Activated gamma-delta T cell (primary cell): ENCODE results near the gene EPHB6.

ENCODE experiments used
- DNase-seq: peaks from one replicate; lab custom pipeline; 2025; lab: John Stamatoyannopoulos, UW
- total RNA-seq, 2 donors: gene quantifications; one replicate each; lab custom pipeline; 2026; lab: John Stamatoyannopoulos, UW

The EPHB6 gene, protein sequence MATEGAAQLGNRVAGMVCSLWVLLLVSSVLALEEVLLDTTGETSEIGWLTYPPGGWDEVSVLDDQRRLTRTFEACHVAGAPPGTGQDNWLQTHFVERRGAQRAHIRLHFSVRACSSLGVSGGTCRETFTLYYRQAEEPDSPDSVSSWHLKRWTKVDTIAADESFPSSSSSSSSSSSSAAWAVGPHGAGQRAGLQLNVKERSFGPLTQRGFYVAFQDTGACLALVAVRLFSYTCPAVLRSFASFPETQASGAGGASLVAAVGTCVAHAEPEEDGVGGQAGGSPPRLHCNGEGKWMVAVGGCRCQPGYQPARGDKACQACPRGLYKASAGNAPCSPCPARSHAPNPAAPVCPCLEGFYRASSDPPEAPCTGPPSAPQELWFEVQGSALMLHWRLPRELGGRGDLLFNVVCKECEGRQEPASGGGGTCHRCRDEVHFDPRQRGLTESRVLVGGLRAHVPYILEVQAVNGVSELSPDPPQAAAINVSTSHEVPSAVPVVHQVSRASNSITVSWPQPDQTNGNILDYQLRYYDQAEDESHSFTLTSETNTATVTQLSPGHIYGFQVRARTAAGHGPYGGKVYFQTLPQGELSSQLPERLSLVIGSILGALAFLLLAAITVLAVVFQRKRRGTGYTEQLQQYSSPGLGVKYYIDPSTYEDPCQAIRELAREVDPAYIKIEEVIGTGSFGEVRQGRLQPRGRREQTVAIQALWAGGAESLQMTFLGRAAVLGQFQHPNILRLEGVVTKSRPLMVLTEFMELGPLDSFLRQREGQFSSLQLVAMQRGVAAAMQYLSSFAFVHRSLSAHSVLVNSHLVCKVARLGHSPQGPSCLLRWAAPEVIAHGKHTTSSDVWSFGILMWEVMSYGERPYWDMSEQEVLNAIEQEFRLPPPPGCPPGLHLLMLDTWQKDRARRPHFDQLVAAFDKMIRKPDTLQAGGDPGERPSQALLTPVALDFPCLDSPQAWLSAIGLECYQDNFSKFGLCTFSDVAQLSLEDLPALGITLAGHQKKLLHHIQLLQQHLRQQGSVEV
- 26.0 to 29.6 reads per million in 2 donors for total RNA-seq

DNA sequence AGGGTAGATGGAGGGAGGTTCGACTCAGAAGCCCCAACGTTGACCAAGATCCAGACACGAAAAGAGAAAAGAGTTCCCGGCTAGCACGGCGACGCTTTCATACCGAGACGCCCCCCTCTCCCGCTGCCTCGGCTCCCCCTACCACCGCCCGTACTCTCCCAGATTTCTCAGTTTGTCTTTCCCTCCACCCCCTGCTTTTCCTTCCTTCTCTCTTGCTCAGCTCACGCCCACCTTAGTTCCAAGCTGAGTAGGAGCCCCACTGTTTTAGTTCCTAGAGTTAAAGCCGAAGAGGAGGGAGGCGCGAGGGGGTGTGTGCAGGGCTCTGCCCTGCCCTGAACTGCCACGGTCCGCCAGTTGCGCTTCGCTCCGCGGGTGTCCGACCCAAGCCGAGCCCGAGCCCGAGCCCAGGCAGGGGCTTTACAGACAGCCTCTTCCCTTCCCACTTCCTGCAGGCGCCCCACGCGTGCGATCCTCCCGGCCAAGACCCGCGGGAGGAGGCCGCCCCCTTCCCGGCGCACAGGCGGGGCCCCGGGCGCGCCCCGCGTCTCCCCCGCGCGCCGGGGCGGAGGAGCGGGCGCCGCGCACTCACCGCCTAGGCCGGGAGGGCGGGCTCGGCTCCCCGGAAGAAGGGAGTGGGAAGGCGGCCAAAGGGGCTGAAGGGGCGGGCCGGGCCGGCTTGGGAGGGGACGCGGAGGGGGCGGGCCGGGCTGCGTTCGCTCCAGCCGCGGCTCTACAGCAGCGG, at the start of gene EPHB6:
EPHB6 (plus strand) TSS at position 705 of the 742 bp plus-strand sequence. CDS start 8,152 bp downstream, outside the sequence.
- DNase-seq, result peak; percentile 32

DNA sequence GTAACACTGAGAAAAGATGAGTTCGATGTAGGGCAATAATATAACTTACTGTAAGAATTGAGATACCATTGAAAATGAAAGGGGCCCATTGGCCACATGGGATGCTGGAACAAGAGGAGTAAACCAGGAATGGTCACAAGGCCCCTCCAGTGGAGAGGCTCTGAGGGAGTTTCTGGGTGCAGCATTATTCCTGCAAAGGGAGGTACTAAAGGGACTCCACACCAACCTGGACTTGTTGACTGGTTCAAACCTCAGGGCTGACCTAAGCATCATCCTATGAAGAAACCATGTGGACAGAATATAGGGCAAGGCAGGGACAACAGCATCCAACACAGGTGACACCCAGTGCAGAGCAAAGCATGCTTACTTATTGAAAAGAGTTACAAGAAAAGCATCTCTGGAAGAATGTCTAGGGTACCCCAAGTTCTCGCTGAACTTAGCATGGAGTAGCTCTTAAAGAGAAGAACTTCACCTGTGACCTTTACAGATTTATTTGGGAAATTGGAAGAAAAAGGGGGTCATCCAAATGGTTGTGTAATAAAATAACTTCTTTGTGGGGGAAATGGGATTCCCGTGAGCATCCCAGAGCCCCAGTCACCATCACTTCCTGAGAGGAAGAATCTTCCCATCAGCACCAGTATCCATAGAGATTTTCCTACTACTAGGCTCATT, 49.4 kb upstream of the EPHB6 start:
- no peak for DNase-seq

DNA sequence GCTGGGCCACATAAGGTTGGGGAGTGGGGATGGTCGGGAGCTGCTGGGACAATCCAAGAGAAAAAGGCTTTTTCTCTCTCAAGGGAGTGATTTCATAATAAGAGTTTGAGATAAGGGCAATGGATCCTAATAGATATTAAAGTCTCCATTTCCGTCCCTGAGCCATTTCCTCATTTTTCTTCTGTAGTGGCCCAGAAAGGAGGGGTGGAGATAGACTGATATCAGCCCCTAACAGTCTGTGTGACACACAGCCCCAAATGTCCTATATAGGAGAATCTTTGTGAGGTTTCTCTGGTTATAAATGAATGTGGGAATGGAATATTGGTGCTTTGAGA, 48.9 kb upstream of the EPHB6 start:
- DNase-seq, result no peak

DNA sequence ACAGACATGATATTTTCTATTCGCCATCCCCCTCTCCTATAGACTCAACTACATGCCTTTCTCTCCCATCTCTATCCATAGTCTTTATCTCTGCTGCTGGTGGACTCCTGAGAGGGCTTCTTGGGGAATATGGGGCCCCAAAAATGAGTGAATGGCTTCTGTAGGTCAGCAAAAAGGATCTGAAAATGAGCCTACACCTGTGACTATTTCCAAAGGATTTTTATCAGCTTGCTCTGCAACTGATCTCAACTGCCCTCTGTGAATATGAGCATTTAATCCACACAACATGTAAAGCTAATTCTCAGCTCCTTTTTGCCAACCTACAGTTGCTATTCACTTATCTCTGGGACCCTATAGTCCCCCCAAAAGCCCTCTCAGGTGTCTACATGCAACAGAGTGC, 47.9 kb upstream of the EPHB6 start:
- no peak for DNase-seq

DNA sequence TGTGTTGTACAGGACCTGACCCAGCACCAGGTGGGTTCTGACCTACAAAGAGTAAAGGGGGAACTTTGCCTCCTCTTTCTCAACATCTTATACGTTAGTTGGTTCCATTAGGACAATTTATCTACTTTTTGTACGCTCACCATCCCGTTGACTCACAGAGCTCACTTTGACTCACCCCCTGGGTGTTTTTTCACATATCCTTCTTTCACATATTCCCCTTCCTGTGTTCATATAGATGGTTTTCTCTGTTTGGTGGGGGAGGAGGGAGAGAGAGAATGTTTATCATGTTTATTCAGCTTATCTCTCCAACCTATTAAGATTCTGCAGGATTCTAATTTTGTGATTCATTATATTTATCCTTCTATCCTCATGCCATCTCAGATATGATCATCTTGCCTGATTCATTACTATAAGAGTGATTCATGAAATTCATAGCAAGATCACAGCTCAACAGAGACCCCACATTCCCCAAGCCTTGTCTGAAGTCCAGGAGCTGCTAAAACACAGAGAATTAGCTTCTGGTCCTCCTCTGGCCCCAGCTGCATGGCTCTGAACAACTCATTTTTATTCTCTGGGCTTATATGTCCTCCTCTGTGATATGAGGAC, 46.9 kb upstream of the EPHB6 start:
- no peak for DNase-seq

DNA sequence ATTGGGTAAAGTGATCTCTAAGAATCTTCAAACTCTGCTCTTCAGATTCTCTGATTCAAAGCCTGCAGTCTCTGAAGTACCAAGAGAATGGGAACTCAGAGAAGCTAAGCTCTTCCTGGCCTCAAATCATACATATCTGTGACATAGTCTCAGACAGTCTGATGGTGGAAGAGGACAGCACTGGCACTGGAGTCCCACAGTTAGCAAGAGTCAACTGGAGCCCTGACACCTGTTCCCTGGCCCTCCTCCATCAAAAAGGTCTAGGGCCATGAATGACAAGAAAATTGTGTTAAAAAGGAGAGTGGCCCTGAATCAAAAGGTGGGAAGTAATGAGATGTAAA, 46.4 kb upstream of the EPHB6 start:
- no peak for DNase-seq

DNA sequence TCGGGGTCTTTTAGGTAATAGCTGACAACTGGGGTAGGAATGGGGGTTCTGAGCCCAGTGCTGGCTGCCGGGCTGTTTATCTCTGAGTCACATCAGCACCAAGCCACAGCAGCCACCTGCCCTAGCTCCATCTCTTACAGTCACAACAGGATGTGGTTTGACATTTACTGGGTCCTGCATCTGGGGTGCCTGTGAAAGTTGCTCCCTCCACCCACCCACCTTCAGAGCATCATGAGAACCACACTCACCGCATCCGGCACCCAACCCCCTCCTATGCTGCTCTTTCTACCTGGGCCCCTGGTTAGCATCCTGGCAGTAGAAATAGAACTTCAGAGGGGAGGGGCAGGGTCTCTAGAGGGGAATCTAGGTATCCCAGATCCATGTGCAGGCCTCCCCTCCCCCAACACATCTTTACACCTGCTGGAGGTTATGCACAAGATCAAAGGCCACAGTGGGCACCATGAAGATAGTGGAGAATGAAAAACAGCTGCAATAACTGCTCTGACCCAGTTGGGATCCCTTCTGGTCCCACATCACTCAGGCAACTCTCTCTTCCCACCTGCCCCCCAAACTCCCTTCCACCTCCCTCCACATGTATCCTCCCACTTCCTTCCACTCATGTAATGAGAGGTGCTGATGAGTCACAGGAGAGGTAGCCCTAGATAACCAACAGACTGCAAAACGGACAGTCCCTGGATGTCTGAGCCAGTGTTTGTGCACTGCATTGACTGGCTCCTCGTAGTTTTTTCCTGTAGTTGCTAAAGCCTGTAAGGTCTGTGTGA, 45.9 kb upstream of the EPHB6 start:
- DNase-seq, result peak; percentile 17

DNA sequence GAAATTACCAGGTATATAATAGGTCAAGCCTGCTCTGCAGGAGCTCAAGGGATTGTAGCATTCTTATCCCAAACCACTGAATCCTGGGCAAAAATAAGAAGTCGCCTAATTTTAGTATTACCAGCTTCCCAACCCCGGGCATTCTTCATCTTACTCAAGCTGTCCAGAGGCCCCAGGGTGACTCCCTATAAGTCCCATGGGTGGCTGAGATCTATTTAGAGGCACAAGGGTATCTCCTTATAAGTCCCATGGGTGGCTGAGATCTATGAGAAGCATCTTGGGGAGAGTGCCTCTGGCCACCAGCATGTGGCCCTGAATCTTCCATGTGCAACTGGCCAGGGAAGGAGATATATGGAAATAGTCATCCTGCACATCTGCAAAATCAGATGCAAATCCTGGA, 45.2 kb upstream of the EPHB6 start:
- DNase-seq, result no peak

DNA sequence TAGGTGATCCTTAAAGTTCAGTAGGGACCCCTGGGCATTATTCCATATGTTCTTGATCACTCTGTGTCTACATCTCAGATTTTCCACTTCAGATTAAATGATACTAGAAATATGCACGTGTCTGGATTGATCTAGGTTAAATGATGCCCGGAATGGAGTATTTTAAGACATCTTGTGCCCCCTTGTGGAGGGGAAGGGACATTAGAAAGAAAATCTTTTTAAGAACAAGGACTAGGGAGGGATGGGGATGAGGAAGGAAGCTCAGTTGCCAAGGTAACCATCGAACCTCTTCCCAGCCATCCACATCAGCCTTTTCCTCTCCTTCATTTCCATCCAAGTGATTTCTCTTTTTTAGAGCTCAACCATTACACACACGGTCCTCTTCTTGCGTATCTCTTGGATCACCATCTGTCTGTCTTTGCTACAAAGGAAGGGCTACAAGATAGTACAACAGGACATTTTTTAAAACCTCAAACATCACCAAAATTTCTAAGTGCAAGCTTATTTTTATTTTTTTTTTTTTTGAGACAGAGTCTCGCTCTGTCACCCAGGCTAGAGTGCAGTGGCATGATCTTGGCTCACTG, 43.6 kb upstream of the EPHB6 start:
- no peak for DNase-seq

DNA sequence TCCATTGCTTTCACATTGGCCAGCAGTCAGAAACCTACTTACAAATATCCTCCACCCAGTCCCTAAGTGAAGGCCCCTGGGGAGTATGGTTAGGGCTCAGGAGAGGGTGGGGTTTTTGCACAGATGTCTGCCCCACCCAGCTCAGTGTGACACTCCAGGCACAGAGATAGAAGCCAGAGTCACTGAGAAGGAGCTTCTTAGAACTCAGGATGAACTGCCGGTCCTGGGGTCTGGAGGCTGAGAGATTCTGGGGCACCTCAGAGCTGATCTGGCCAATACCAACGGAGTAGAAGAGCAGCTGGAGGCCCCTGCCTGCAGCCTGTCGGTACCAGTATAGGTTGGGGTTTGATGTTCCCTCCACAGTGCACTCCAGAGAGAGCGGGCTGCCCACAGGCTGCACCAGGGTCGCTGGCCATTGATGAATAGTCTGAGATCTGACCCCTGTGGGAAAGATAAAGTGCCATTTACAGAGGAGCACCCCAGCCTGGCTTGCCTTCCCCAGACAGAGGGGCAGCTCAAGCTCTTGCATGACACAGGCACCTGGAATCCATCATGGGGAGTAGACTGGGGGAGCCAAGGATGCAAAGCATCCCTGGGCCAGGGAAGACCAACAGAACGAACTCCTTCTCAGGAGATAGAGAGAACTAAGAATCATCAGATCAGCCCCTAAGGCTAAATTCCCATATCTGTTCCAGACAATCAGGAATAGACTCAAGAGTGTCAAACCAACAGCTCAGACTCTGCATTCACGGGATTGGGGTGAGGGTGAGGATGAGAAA, 42.2 kb upstream of the EPHB6 start:
- DNase-seq, result no peak

DNA sequence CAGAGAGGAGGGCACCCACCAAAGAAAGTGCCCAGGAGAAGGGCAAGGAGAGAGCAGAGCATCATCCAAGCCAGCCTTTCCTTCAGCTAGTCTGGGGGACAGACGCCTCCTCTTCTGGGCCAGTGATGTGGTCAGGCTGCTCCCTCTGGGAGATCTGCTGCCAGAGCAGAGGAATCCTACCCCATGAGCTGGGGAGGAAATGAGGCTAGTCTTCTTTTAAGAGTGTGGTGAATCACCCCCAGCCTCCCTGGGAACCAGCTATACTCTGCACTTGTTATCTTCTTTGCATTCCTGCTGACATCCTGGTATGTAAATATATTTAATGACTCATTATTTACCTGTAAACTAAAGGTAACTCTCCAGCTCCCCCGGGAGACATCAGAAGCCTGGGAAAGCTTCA, 41.6 kb upstream of the EPHB6 start:
- no peak for DNase-seq

DNA sequence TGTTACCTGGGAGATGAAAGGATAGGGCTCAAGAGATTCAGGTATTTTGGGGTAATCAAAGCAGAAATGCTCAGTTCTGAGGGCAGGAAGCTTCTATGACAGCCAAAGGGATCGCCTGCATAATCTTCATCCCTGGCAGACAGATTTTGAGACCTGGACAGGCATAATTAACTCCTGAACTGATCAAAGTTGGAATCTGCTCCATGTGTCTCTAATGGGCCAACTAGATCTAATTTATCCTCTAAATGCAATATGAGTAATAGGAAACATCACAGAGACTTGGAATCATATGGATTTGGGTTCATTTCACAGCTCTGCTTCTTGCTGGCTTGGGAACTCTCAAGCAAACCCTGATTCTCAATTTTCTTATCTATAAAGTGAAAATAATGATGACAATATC, 41.2 kb upstream of the EPHB6 start:
- DNase-seq, result no peak

DNA sequence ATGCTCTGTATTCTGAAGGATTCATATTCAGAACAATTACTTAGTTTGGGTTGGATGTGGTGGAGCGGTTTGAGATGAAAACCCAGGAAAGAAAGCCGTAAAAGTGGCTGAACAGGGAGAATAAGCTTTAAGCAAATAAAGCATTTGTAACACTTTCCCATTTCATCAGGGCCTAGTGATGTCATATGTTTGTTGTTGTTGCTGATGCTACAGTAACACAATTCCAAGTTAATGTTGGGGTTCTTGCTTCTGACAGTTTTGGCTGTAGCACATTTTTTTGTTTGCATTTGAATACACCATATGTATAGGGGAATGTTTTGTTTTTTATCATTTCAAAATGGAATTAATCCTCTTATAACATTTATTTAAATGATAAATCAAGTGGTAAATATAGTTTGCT, 40.4 kb upstream of the EPHB6 start:
- DNase-seq, result no peak

DNA sequence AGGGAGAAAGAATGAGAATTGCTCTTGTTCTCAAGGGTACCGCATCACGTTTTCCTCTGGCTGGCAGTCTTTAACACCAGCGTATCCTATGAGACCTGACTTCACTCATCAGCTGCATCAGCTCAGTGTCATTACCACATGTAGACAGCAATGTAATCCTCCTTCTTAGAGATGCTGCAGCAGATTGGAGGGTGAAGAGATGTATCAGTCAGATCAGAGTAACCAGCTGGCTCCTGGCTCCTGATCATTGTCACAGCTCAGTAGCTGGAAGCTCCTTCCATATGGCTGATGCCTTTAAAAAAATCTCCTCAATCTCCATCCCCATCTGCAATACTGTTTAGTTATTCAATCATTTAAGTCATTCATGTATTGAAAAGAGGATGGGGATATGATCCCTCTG, 39.7 kb upstream of the EPHB6 start:
- no peak for DNase-seq

DNA sequence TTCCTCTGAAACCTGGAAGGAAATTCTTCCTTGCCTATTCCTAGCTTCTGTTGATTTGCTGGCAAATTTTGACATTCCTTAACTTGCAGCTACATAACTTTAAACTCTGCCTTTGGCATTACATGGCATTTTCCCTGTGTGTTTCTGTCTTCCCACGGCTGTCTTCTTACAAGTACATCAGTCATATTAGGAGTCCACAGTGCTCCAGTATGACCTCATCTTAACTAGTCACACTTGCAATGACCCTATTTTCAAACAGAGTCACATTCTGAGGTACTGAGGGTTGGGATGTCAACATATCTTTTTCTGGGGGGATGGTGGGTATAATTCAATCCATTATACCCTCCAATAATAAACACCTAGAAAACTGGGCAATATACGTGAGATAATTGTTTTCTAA, 37.4 kb upstream of the EPHB6 start:
- DNase-seq, result no peak

DNA sequence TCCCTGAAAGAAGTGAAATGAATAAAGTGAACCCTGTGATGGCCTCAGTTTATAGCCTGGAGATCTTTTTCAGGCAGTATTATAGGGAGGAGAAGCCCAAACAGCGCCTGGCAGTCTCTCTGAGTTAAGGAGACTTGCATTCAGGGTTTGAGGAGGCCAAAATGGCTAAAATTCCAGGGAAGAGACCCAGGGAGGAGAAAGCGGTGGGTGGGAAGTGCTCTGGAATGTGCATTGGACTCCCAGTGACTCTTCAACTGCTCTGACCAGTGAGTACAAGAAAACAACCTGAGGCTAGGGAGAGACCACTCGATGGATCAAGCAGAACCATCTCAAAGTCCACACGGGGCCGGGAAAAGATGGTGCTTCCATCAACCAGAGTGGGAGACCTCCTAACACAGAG, 35.3 kb upstream of the EPHB6 start:
- no peak for DNase-seq

DNA sequence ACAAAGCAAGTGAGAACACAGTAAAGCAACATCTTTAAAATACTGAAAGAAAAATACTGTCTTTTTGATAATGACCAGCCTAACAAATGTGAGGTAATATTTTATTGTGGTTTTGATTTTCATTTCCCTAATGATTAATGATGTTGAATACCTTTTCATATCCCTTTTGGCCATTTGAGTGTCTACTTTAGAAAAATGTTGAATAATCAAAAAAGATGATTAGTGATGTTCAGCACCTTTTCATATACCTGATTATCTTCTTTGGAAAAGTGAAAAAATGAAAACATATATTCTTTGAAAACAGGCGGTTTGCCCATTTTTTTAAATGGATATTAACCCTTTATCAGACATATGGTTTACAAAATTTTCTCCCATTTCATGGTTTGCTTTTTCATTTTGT, 32.2 kb upstream of the EPHB6 start:
- no peak for DNase-seq

DNA sequence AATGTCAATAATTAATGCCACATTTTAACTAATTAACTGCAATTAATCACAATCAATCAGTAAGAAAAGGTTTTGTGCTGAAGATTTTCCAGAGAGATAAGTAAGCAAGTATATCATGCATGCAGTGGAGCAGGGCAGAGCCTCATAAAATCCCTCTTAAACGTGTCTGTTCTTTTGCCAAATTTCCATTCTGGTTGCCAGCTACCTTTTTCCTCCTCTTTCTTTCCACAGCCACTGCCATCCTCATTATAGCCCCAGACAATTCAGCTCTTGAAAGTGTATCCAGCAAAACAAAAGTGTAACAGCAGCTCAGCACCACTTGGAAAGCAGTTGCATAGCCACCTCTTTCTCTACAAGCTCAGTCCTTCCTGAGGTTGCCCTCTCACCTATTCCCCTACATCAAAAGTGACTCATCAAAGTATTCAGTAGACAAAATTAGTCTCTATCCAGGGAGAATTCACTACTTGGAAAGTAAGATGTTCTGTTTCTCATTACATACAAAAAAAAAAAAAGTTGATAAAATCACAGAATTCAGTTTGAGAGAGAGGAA, 26.9 kb upstream of the EPHB6 start:
- DNase-seq, result no peak

DNA sequence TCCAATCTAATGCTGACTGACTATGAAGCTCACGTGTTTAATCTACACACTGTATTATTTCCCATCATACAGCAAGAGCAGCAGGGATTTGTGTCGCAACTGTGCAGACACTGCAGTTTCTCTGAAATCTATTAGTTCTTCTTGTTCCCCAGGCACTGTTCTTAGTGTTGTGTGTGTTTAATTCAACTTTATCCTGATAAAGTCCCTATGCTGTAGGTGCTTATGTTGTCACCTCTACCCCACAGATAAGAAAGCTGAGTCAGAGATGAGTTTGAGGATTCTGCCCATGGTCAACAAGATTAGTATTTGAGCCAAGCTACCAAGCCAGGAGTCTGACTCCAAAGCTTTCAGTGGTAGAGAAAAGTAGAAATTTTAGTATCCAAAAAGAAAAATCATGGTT, 22.5 kb upstream of the EPHB6 start:
- no peak for DNase-seq
